Measurements from ENCODE around the gene PDZRN3.
"Not testable (repeated sequence)": the region's sequence is repeated elsewhere in the genome, so short reads cannot be mapped to it uniquely, and the experiment has no call there.

Gene PDZRN3

DNA sequence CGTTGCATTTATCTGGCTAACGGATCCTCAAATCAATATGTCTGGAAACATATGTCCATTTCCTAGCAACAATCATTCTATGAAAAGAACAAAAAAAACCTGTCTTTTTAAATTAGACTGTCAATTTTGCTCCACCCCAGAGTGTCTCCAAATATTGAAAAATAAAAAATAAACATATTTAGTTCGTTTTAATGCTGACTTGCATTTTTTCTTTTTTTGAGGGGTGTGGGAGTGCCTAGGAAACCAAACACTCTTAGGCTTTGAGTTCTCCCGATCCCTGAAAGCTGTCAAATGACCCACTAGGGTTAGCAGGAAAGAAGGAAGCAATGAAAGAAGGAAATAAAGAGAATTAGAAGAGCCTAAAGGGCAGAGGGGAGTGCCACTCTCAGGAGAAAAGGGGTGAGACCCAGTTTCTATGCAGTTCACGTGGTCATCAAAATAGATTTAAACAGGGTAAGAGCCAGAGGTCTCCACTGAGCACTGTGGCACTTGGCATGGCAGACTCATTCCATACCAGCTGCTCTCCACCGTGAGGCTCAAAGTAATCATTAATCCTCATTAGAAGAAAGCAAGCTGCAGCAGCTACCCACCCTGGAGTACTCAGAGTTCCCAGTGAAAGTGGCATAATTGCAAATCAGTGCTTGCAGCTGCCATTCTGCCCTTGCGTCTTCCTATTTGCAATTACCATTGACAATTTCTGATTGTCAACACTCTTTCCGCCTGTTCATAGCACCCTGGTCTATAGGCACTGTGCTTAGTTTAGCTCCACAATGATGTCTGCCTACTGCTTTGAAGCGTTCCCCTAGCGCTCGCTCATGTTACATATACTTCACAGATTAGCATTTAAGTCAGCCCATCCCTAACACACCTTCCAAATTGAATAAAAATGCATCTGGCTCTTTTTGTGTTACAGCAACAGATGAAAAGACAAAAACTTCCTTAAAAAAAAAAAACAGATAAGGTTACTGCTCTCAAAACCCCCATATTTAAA is 32.3 kb downstream of the PDZRN3 start:
- no peak for DNase-seq (ENCODE audit: low read depth in 4 of 4, low spot score in 1 of 4)

DNA sequence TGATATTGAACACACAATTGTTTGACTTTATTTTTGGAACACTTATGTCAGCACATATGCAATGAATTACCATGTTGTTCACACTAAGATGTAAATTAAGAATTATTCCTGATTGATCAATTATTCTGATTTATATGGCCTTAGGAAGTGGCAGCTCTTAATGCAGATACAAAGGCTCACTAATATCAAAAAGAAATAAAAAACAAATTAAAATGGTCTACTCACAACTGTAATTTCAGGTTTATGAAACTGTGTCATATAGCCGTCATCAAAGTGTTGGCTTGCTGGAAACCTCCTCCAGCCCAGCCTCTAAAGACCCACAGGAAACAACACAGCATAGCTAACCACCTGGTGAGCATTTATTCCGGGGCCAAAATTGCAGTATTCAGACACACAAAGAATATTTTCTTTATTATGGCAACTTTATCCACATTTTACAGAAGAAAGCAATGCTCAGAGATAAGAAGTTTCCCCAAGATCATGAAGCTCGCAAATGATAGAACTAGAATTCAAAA is 33.4 kb downstream of the PDZRN3 start:
- no peak for DNase-seq (ENCODE audit: low read depth in 4 of 4, low spot score in 1 of 4)

DNA sequence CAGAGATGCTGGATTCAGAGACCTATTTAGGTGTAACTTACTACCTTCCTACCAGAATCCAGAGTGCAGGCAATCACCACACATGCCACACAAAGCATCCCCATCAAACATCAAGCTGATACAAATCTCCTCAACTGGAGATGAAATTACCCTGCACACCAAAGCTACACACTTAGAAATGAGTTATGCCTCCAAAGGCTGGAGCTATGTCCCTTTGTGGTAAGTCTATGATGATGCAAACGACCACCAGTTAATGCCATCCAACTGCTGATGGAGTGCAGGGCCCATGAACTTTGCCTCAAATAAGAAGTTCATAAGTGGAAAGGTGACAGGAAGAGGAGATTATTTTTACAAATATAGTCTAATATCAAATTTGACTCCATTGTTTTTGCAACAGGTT is 38.1 kb downstream of the PDZRN3 start:
- no peak for DNase-seq (ENCODE audit: low read depth in 4 of 4, low spot score in 1 of 4)

GRCh38 chr3:73586190-73586589 is 38.6 kb downstream of the PDZRN3 start:
- DNase-seq (ENCODE audit: low read depth in 4 of 4, low spot score in 1 of 4) = no peak

GRCh38 chr3:73584873-73585272 is 39.9 kb downstream of the PDZRN3 start:
- no peak for DNase-seq (ENCODE audit: low read depth in 4 of 4, low spot score in 1 of 4)

DNA sequence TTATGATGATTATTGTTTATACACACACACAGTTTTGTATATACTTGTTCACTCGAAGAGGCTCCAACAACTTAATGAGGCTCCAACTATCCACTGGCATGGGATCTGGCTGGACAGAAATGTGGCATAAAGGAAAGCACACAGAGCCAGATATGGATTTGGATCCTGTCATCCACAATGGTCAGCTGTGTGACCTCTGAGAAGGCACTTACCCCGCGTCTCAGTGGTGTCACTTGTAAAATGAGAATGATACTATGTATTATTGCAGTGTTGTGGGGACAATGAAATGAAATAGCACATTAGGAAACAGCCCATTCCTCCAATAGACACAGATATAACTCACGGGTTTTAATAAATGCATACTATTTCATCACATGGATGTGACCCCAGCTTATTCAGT is 42.2 kb downstream of the PDZRN3 start:
- no peak for DNase-seq (ENCODE audit: low read depth in 4 of 4, low spot score in 1 of 4)

DNA sequence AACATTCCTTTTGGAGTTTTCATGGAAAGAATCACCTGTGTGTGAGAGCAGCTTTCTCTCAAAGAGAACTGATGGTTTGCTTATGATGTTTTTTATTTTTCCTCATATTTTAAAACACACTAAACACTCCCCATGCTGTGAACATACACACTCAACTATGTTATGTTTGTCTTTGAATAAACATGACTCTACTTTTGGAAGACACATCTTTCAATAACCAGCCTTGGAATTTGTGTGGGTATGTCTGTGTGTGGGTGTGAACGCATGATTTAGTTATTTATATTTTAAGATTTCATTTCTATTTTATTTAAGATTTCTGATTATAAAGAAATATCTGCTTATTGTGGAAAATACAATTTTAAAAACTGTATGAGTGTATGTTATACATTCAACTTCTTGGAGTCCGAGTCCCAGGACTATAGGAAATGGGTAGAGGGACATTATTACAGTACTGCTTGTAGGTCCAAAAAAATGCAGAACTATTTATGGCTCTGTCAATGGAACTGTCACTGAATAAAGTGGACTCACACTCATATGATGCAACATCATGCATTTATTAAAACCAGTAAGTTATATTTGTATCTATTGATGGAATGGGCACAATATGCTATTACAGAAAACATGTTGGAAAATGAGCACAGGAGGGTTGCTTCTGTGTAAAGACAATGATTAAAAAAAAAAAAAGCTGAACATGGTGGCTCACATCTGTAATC is 43.5 kb downstream of the PDZRN3 start:
- no peak for DNase-seq (ENCODE audit: low read depth in 4 of 4, low spot score in 1 of 4)

GRCh38 chr3:73580343-73580742 is 44.4 kb downstream of the PDZRN3 start:
- DNase-seq (ENCODE audit: low read depth in 4 of 4, low spot score in 1 of 4) = peak in 1 of 4 experiments; percentile 0

DNA sequence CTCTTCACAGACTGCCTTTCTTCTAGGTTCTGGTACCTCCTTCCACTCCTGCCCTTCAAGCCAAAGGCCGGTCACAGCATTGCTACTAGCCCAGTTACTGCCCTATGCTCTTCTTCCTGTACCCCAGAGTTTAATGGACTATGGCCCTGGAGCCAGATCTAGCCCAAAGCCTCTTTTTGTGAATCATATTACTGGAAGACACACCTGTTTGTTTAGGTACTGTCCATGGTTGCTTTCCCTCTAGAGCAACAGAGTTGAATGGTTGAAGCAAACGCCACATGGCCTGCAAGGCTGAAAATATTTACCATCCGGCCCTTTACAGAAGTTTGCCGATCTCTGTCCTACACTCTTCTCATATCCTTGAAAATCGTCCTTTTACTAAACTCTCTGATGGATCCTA is 47.0 kb downstream of the PDZRN3 start:
- DNase-seq (ENCODE audit: low read depth in 4 of 4, low spot score in 1 of 4) = no peak

- DNase-seq (ENCODE audit: low read depth in 4 of 4, low spot score in 1 of 4) = no peak
Observed at GRCh38 chr3:73576999-73577461, 47.7 kb downstream of the PDZRN3 start.

GRCh38 chr3:73575953-73576352 is 48.8 kb downstream of the PDZRN3 start:
- DNase-seq (ENCODE audit: low read depth in 4 of 4, low spot score in 1 of 4) = no peak

DNA sequence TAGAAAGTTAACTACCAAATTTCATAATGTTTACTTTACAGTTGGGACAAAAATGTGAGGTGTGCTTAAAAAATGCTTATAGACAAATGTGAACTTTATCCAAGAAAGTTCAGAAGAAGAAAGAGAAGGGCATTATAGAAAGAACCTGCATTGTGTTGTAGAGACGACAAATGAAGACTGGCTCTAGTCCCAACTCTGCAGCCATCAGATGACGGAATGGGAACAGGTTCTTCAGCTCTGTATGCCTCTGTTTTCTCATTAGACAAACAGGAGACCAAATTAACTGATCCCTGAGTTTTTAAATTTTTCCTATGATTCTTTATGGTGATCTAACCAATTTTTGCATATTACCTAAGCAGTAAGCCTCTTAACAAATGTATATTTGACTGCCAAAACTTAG is 49.2 kb downstream of the PDZRN3 start:
- DNase-seq (ENCODE audit: low read depth in 4 of 4, low spot score in 1 of 4) = no peak

GRCh38 chr3:73573204-73573603 is 51.5 kb downstream of the PDZRN3 start:
- DNase-seq (ENCODE audit: low read depth in 4 of 4, low spot score in 1 of 4) = no peak

DNA sequence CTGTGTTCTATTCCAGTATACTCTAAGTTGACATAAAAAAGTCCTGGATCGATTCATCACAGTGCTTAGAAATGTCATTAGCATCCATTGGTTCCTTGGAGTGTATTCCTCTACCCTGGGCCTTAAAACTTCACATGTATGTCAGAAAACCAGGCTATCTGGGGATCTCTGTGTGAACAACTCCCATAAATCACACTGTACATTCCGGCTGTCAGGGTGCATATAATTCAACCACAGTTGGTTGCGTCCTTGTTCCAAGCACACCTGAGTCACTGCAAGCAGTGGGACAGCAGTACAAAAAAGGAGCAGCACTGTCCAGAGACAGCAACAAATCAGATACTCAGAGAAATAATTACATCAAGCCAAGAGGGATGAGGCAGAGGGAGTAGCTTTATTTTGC is 52.4 kb downstream of the PDZRN3 start:
- no peak for DNase-seq (ENCODE audit: low read depth in 4 of 4, low spot score in 1 of 4)

DNA sequence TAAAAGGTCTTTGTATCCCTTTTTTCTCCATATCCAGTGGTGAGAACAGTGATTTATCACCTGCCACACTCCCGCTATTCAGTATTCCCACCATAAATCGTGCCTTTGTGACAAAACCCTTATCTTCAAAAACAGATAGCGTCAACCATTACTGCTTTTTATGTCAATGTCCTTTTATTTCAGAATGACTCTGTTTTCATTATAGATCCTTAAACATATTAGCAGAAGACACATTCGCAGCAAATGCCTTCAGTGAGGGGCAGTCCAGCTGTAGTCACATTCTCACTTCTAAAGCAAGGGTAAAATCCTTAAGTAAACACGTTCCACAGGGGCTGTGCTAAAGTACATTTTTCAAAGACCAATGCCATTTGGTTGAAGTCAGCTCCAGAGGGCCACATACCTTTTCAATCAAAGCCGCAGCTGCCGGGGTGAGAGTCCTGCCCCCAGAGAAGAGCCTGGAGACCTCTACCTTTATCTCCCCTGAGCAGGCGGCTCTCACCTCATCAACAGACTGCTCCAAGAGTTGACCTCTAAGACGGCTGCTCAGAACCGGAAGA is 53.4 kb downstream of the PDZRN3 start:
- DNase-seq (ENCODE audit: low read depth in 4 of 4, low spot score in 1 of 4) = no peak

GRCh38 chr3:73569246-73569760 is 55.4 kb downstream of the PDZRN3 start:
- DNase-seq (ENCODE audit: low read depth in 4 of 4, low spot score in 1 of 4) = no peak

- no peak for DNase-seq (ENCODE audit: low read depth in 4 of 4, low spot score in 1 of 4)
Observed at GRCh38 chr3:73568371-73568862, 56.3 kb downstream of the PDZRN3 start.

GRCh38 chr3:73565374-73565773 is 59.4 kb downstream of the PDZRN3 start:
- not testable (repeated sequence) for DNase-seq (ENCODE audit: low read depth in 4 of 4, low spot score in 1 of 4)

- no peak for DNase-seq (ENCODE audit: low read depth in 4 of 4, low spot score in 1 of 4)
Observed at GRCh38 chr3:73563896-73564582, 60.7 kb downstream of the PDZRN3 start.

DNA sequence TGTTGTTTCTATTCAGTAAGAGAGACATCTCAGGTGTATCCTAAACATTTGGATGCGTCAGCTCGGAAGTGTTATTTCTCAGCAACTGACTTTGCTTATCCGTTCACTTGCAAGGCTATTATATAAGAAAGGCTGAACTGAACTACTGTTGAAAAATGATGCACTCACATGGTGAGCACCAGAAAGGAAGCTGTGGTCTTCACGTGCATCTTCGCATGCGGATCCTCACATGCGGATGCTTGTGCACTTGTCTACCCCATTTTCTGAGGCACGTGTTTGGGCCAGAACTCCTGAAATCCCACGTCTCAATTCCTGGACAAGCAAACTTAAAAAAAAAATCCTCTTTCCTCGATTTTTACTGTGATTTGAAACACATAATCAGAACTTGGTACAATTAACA is 63.2 kb downstream of the PDZRN3 start:
- DNase-seq (ENCODE audit: low read depth in 4 of 4, low spot score in 1 of 4) = no peak

- no peak for DNase-seq (ENCODE audit: low read depth in 4 of 4, low spot score in 1 of 4)
Observed at GRCh38 chr3:73559749-73560148, 65.0 kb downstream of the PDZRN3 start.
